Measurements from ENCODE around the gene GAS1. TPM values are rescaled to one million over a fixed set of nuclear protein-coding genes. Genes with fewer than 3 reads are reported as not detected.

Gene GAS1
- total RNA-seq, 1 experiment from 2014 or later = 0.07 TPM

DNA sequence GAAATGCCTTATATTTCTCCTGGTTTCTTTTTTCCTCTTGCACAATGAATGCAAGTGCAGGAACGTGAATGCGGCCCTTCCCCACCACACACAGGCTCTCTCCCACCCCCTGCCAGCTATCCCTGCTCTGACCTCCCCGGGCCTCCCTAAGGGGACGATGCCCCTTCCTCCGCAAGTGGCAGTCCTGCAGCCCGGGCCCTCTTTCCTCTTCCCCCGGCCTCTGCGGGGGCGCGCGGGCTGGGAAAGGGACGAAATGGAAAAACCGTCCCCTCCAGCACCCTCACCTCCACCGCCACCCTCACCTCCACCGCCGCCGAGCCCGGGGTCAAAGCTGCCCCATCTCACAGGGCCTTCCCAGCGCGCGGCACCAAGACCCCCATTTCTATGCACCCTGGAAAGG, 44.7 kb downstream of the GAS1 start:
- H3K9ac ChIP-seq (ENCODE audit: low read length) = no peak overlapping the region
- intact Hi-C loops (cut with micrococcal nuclease) = no loop called here
- no peaks in the 10 kb centered on the region for H3K4me1 ChIP-seq (ENCODE audit: control insufficient read depth in 1 of 2, insufficient read depth in 2 of 2, low read length in 2 of 2)
- no peaks in the 10 kb centered on the region for H3K36me3 ChIP-seq (ENCODE audit: control insufficient read depth in 1 of 2, insufficient read depth in 2 of 2, low read length in 2 of 2)
- no peak overlapping the region for H3K27ac ChIP-seq (ENCODE audit: low read depth, low read length)
- ChIA-PET RAD21 (ENCODE audit: low non-redundant PET in 1 of 2, low total read pairs in 2 of 2, uncharacterized antibody in 2 of 2, unreplicated experiment in 2 of 2) (no interaction called here), CTCF (no interaction called here), POLR2A (no interaction called here)
- H3K27me3 ChIP-seq (ENCODE audit: insufficient read depth, low read length) = peaks cover 48% of the 10 kb centered on the region
- H3K9me3 ChIP-seq (ENCODE audit: control insufficient read depth in 1 of 2, insufficient read depth in 1 of 2, low read depth in 1 of 2, low read length in 2 of 2) = no peaks in the 10 kb centered on the region
- no peak overlapping the region for H3K4me2 ChIP-seq (ENCODE audit: low read length)
- no peaks in the 10 kb centered on the region for H3K79me2 ChIP-seq (ENCODE audit: insufficient read depth, low read length)
- no peaks in the 10 kb centered on the region for H4K20me1 ChIP-seq (ENCODE audit: insufficient read depth)
- DNase-seq (ENCODE audit: low read depth, low spot score) (no peak), ATAC-seq (no peak)
- no peak overlapping the region for H3K4me3 ChIP-seq (replicated peaks in 1 of 2; ENCODE audit: low read depth in 1 of 2, low read length in 2 of 2)
- TF ChIP-seq, protein P1, sequence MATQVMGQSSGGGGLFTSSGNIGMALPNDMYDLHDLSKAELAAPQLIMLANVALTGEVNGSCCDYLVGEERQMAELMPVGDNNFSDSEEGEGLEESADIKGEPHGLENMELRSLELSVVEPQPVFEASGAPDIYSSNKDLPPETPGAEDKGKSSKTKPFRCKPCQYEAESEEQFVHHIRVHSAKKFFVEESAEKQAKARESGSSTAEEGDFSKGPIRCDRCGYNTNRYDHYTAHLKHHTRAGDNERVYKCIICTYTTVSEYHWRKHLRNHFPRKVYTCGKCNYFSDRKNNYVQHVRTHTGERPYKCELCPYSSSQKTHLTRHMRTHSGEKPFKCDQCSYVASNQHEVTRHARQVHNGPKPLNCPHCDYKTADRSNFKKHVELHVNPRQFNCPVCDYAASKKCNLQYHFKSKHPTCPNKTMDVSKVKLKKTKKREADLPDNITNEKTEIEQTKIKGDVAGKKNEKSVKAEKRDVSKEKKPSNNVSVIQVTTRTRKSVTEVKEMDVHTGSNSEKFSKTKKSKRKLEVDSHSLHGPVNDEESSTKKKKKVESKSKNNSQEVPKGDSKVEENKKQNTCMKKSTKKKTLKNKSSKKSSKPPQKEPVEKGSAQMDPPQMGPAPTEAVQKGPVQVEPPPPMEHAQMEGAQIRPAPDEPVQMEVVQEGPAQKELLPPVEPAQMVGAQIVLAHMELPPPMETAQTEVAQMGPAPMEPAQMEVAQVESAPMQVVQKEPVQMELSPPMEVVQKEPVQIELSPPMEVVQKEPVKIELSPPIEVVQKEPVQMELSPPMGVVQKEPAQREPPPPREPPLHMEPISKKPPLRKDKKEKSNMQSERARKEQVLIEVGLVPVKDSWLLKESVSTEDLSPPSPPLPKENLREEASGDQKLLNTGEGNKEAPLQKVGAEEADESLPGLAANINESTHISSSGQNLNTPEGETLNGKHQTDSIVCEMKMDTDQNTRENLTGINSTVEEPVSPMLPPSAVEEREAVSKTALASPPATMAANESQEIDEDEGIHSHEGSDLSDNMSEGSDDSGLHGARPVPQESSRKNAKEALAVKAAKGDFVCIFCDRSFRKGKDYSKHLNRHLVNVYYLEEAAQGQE (IDR thresholded peaks at IDR 0.05; ENCODE audit: low read depth) = no peak
- TF ChIP-seq POLR2AphosphoS5 (IDR thresholded peaks at IDR 0.05; ENCODE audit: low read depth, low read length) (no peak), SP1 (IDR thresholded peaks at IDR 0.05; ENCODE audit: low read depth) (no peak), RAD21 (IDR thresholded peaks at IDR 0.05; ENCODE audit: low read depth) (no peak), CEBPB (IDR thresholded peaks at IDR 0.05; ENCODE audit: low read depth) (no peak), YY1 (IDR thresholded peaks at IDR 0.05; ENCODE audit: extremely low read depth, insufficient replicate concordance, low read depth, low read length) (no peak), ZFX (IDR thresholded peaks at IDR 0.05) (no peak), ZNF274 (IDR thresholded peaks at IDR 0.05; ENCODE audit: low read depth, low read length) (no peak)
- TF ChIP-seq, protein P2, sequence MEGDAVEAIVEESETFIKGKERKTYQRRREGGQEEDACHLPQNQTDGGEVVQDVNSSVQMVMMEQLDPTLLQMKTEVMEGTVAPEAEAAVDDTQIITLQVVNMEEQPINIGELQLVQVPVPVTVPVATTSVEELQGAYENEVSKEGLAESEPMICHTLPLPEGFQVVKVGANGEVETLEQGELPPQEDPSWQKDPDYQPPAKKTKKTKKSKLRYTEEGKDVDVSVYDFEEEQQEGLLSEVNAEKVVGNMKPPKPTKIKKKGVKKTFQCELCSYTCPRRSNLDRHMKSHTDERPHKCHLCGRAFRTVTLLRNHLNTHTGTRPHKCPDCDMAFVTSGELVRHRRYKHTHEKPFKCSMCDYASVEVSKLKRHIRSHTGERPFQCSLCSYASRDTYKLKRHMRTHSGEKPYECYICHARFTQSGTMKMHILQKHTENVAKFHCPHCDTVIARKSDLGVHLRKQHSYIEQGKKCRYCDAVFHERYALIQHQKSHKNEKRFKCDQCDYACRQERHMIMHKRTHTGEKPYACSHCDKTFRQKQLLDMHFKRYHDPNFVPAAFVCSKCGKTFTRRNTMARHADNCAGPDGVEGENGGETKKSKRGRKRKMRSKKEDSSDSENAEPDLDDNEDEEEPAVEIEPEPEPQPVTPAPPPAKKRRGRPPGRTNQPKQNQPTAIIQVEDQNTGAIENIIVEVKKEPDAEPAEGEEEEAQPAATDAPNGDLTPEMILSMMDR (IDR thresholded peaks at IDR 0.05 in 2 of 3, conservative IDR thresholded peaks at IDR 0.05 in 1 of 3; ENCODE audit: borderline replicate concordance in 1 of 3, insufficient read depth in 1 of 3, low read depth in 2 of 3, low read length in 2 of 3) = no peak
- no peaks in the 10 kb centered on the region for H3K9me2 ChIP-seq (ENCODE audit: insufficient read depth)
- BruUV-seq (replicated peaks) = no TSS peak
- H2AFZ ChIP-seq (ENCODE audit: low read depth, low read length, poor library complexity, severe bottlenecking) = no peak overlapping the region

All from HCT116 (cell line).